KOPT-K1 (cell line): Measurements from ENCODE around the gene HK1.
"Not testable (repeated sequence)": the region's sequence is repeated elsewhere in the genome, so short reads cannot be mapped to it uniquely, and the experiment has no call there.

Source experiments
- H3K27ac ChIP-seq: fragments of 200-600 bp; sonication (generic); 2 replicates; pipeline ENCODE4 v1.5.1; 2016; ENCODE audit warnings: antibody characterized with exemption, mild to moderate bottlenecking, low read depth, low read length; ENCODE audit not compliant: poor library complexity, severe bottlenecking
- H3K36me3 ChIP-seq: fragments of 200-600 bp; sonication (generic); 2 replicates; pipeline ENCODE4 v1.5.1; 2017; ENCODE audit warnings: antibody characterized with exemption, mild to moderate bottlenecking, low read length, moderate library complexity; ENCODE audit not compliant: insufficient read depth
- H3K9me3 ChIP-seq: fragments of 200-600 bp; sonication (generic); 2 replicates; pipeline ENCODE4 v1.5.1; 2017; ENCODE audit warnings: antibody characterized with exemption, low read length, mild to moderate bottlenecking; ENCODE audit not compliant: insufficient read depth, poor library complexity, severe bottlenecking

Gene HK1

GRCh38 chr10:69275444-69275843, 2.9 kb upstream of the HK1 start:
- Histone ChIP-seq H3K27ac (no peak overlapping the region), H3K36me3 (no peaks in the 10 kb centered on the region), H3K9me3 (no peaks in the 10 kb centered on the region)

- H3K9me3 ChIP-seq, result no peaks in the 10 kb centered on the region
- no peaks in the 10 kb centered on the region for H3K36me3 ChIP-seq
- no peak overlapping the region for H3K27ac ChIP-seq
Observed at GRCh38 chr10:69276503-69276902, 1.8 kb upstream of the HK1 start.

- Histone ChIP-seq H3K9me3 (no peaks in the 10 kb centered on the region), H3K27ac (no peak overlapping the region), H3K36me3 (no peaks in the 10 kb centered on the region)
Observed at GRCh38 chr10:69279110-69279509, 814 bp downstream of the HK1 start.

GRCh38 chr10:69281507-69282413, 3.5 kb downstream of the HK1 start:
- H3K27ac ChIP-seq, result no peak overlapping the region
- H3K9me3 ChIP-seq, result no peaks in the 10 kb centered on the region
- no peaks in the 10 kb centered on the region for H3K36me3 ChIP-seq

- H3K9me3 ChIP-seq, H3K27ac ChIP-seq, H3K36me3 ChIP-seq: not testable (repeated sequence)
Observed at GRCh38 chr10:69284402-69284801, 6.1 kb downstream of the HK1 start.

GRCh38 chr10:69285699-69286098, 7.4 kb downstream of the HK1 start:
- no peaks in the 10 kb centered on the region for H3K36me3 ChIP-seq
- H3K9me3 ChIP-seq, result no peaks in the 10 kb centered on the region
- no peak overlapping the region for H3K27ac ChIP-seq

- no peak overlapping the region for H3K27ac ChIP-seq
- no peaks in the 10 kb centered on the region for H3K36me3 ChIP-seq
- H3K9me3 ChIP-seq, result no peaks in the 10 kb centered on the region
Observed at GRCh38 chr10:69287181-69287580, 8.9 kb downstream of the HK1 start.

GRCh38 chr10:69290993-69291392, 12.7 kb downstream of the HK1 start:
- Histone ChIP-seq H3K36me3 (no peaks in the 10 kb centered on the region), H3K27ac (no peak overlapping the region), H3K9me3 (no peaks in the 10 kb centered on the region)

- Histone ChIP-seq H3K9me3 (no peaks in the 10 kb centered on the region), H3K36me3 (no peaks in the 10 kb centered on the region), H3K27ac (no peak overlapping the region)
Observed at GRCh38 chr10:69292459-69292858, 14.2 kb downstream of the HK1 start.

- Histone ChIP-seq H3K9me3 (no peaks in the 10 kb centered on the region), H3K27ac (no peak overlapping the region)
Observed at GRCh38 chr10:69295027-69295636, 16.8 kb downstream of the HK1 start.

GRCh38 chr10:69303632-69304051, 25.3 kb downstream of the HK1 start:
- Histone ChIP-seq H3K27ac (no peak overlapping the region), H3K9me3 (no peaks in the 10 kb centered on the region), H3K36me3 (no peaks in the 10 kb centered on the region)

More at GRCh38 chr10:69295027-69295636, 16.8 kb downstream of the HK1 start:
- H3K36me3 ChIP-seq, result no peaks in the 10 kb centered on the region

- no peak overlapping the region for H3K27ac ChIP-seq
- no peaks in the 10 kb centered on the region for H3K9me3 ChIP-seq
- no peaks in the 10 kb centered on the region for H3K36me3 ChIP-seq
Observed at GRCh38 chr10:69306421-69306820, 28.1 kb downstream of the HK1 start.

- Histone ChIP-seq H3K36me3 (no peaks in the 10 kb centered on the region), H3K9me3 (no peaks in the 10 kb centered on the region), H3K27ac (no peak overlapping the region)
Observed at GRCh38 chr10:69307434-69307833, 29.1 kb downstream of the HK1 start.

- H3K27ac ChIP-seq, H3K36me3 ChIP-seq, H3K9me3 ChIP-seq: not testable (repeated sequence)
Observed at GRCh38 chr10:69308304-69308703, 30.0 kb downstream of the HK1 start.

GRCh38 chr10:69311309-69311708, 33.0 kb downstream of the HK1 start:
- Histone ChIP-seq H3K9me3 (no peaks in the 10 kb centered on the region), H3K36me3 (no peaks in the 10 kb centered on the region), H3K27ac (no peak overlapping the region)

- H3K36me3 ChIP-seq, result no peaks in the 10 kb centered on the region
- H3K27ac ChIP-seq, result no peak overlapping the region
- H3K9me3 ChIP-seq, result no peaks in the 10 kb centered on the region
Observed at GRCh38 chr10:69312528-69312927, 34.2 kb downstream of the HK1 start.
